Stromal cell of bone marrow (primary cell): ENCODE data around the gene RPRD1B.
"Not testable (repeated sequence)": the region's sequence is repeated elsewhere in the genome, so short reads cannot be mapped to it uniquely, and the experiment has no call there.

Source experiments
- DNase-seq: peaks from one replicate; pipeline ENCODE4 v3.0.0-alpha.2; 2012; ENCODE audit warnings: low read depth

The RPRD1B gene

GRCh38 chr20:38001173-38001875 is 32.2 kb upstream of the RPRD1B start:
- peak; percentile 37 for DNase-seq

DNA sequence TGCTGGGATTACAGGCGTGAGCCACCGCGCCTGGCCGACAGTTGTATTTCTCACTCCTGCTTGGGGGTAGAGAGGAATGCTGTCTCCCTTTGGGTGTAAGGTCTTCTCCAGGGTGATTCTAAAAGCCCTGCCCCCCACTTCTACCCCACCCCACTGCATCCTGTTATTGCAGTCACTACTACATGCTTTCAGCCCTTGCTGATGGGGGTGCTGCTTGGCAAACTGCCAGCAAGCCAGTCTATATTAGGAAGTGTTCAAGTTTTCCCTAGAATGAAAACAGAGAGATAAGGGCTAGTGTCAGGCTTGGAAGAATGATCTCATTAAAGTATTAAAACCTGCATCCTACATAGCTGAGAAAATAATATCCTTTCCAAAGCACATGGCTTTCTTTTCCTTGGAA is 31.6 kb upstream of the RPRD1B start:
- no peak for DNase-seq

- no peak for DNase-seq
Measured at GRCh38 chr20:38002422-38002821, 31.1 kb upstream of the RPRD1B start.

DNA sequence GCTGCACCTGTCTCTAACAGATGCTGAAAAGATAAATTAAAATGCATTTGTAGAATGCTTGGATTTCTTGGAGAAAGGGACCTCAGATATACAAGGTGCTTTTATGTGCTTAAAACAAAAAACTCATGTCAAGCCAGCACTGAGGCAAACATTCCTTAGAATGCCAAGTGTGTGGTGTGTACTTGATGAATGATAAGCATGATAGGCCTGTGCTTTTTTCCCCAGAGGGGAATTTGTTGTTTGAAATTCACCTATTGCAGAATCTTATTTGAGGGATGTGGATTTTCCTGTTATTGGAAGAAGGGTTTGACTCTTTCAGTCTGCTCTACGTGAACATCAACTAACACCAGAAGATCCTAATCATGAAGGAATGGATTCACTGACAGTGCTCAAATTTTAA is 29.1 kb upstream of the RPRD1B start:
- no peak for DNase-seq

DNA sequence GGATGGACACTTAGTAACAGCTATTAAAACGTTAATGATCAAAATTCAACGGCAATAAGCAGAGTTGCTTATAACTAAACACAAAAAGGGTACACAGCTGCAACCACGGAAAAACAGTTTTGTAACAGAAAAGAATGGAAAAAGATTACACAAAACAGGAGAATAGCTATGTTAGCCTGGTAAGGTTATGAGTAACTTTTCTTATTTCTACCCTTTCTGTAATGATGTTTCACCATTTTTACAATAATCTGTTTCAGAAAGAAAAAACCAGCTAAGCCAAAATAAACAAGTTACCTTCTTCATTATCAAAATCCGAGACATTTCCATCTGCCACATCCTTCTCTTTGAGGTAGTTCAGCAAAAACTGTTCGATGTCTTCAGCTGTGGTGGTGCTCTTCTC is 27.6 kb upstream of the RPRD1B start:
- no peak for DNase-seq

GRCh38 chr20:38007526-38007925 is 26.0 kb upstream of the RPRD1B start:
- DNase-seq, result no peak

- no peak for DNase-seq
Measured at GRCh38 chr20:38008233-38008944, 25.2 kb upstream of the RPRD1B start.

DNA sequence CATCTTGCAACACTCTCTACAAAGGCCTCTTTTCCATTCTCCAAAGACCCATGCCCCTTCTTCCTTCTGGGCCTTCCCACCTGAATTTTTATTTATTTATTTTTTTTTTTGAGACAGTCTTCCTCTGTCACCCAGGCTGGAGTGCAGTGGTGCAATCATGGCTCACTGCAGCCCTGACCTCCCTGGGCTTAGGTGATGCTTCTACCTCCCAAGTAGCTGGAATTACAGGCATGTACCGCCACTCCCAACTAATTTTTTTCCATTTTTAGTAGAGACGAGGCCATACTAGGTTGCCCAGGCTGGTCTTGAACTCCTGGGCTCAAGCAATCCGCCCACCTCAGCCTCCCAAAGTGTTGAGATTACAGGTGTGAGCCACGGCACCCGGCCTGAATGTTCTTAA is 24.1 kb upstream of the RPRD1B start:
- DNase-seq, result not testable (repeated sequence)

DNA sequence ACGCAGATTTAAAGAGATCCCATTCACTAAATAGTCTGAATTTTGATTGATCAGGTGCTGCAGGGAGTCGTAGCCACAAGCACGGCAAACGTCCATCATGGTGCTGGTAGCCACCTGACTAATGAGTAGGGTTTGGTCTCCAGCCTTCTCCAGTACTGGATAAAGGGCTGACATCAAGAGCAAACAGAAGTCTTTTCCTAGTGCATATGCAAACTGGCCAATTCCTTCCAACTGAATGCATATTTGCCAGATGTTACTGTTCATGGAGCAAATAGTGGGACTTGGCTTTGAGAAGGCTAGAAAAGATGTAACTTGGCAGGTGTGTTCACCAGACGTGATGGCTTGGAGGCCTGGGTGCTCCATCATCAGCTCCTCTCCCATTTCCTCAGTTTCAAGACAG is 21.9 kb upstream of the RPRD1B start:
- DNase-seq, result no peak

- DNase-seq, result no peak
Measured at GRCh38 chr20:38012332-38012731, 21.2 kb upstream of the RPRD1B start.

GRCh38 chr20:38013887-38014286 is 19.7 kb upstream of the RPRD1B start:
- DNase-seq, result no peak

- no peak for DNase-seq
Measured at GRCh38 chr20:38017959-38018358, 15.6 kb upstream of the RPRD1B start.

DNA sequence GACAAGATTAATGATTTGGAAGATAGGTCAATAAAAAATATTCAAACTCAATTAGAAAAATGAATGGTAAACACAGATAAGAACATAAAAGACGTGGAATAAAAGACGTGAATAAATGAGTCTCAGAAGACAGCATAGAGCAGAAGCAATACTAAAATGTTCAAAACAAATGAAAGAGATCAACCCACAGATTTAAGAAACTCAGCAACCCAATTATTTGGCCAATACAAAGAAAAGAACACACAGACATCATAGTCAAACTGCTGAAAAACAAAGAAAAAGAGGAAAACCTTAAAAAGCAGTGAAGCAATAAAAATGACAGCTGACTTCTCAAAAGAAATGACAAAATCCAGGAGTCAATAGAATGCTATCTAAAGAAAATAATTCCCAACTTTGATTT is 15.2 kb upstream of the RPRD1B start:
- no peak for DNase-seq

DNA sequence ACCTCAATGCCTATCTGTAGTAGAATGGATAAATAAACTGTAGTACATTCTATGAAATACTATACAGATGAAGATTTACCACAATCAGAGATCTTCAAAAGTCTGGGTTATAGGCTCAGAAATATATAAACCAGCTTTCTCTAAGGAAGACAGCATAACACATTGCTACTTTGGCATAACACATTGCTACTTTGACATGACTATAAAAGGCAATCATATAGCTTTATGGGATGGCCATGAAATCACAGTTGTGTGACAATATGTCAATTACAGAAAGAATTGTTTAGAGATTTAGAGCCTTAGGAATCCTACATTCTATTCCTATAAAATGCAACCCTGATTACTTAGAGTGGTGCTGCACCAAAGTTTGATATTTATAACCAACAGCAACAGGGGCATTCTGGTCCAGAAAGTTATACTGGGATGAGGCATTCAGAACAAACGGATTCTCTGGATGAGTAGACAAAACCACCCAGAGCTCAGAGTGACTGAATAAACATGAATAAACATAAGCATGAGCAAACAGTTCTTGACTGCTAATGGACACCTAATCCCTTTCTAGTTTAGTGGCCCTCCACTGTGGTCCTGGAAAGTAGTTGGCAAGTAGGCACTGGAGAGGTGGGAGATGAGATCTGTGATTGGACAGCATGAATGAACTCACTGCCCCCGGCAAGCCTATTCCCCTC is 12.3 kb upstream of the RPRD1B start:
- DNase-seq, result no peak

GRCh38 chr20:38023181-38024001 is 10.2 kb upstream of the RPRD1B start:
- peak; percentile 40 for DNase-seq

- DNase-seq, result no peak
Measured at GRCh38 chr20:38024496-38024895, 9.1 kb upstream of the RPRD1B start.

DNA sequence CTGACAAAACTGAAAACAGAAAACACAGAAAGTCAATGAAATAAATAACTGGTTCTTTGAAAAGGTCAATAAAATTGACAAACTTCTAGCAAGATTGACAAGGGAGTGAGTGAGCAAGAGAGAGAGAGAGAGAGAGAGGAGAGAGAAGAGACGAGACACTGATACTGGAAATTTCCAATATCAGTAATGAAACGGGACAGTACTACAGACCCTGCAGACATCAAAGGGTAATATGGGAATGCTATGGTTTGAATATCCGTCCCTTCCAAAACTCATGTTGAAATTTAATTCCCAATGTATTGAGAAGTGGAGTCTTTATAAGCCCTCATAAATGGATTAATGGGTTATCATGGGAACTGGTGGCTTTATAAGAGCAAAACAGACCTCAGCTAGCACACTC is 4.1 kb upstream of the RPRD1B start:
- DNase-seq, result no peak

GRCh38 chr20:38031957-38032356 is 1.6 kb upstream of the RPRD1B start:
- no peak for DNase-seq

GRCh38 chr20:38032585-38033329 is 789 bp upstream of the RPRD1B start:
- no peak for DNase-seq

DNA sequence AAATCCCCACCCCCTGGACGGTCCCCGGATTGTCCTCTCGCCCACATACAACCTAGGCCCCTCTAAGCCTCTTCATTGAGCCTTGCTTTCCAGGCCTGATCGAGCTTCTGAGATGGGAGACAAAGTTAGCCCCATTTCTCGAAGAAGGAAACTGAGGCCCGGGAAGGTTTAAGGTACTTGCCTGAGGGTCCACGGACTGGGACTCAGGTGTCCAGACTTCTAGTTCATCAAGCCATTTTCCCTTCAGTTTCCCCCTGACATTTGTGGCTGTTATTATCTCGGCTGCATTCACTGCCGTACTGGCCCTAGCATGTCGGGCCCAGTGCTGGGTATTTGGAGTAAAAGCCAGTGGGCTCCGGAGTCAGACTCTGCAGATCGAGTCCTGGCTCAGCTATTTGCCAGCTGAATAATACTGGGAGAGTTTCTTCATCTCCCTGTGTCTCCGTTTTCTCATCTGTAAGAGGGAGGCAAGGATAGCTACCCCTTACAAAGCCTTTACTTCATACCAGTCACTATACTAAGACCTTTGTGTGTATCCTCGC is 633 bp downstream of the RPRD1B start:
- DNase-seq, result no peak

GRCh38 chr20:38034961-38035360 is 1.4 kb downstream of the RPRD1B start:
- DNase-seq, result no peak
